ENCODE data around the gene AGFG1. TPM values are rescaled to one million over a fixed set of nuclear protein-coding genes. Genes with fewer than 3 reads are reported as not detected.

The AGFG1 gene
- total RNA-seq, 4 donors from 2014 or later, result 50.0 to 69.2 (median 58.9) TPM

DNA sequence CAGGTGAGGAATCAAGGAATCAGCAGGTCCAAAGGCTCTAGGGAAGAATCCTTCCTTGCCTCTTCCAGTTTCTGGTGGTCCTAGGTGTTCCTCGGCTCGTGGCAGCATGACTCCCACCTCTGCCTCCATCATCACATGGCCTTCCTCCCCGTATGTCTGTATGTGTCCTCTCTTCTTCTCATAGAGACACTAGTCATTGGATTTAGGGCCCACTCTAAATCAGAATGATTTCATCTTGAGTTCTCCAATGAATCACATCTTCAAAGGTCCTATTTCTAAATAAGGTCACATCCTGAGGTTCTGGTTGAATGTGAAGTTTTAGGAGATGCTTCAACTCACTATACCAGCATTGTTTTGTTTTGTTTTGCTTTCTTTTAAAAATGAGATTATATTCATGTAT lies 11.1 kb upstream of the AGFG1 start:
- Histone ChIP-seq H3K27ac (no peak overlapping the region), H3K4me3 (replicated peaks in 1 of 3) (no peak overlapping the region), H3K9me3 (no peaks in the 10 kb centered on the region), H3K36me3 (no peaks in the 10 kb centered on the region), H3K4me1 (no peaks in the 10 kb centered on the region), H3K27me3 (no peaks in the 10 kb centered on the region)
- intact Hi-C loops (cut with DNase I), result no loop called here
- no peak for DNase-seq
- WGBS, 2 donors, result 86 to 89% methylated on average over 3 of the region's 3 CpGs
- TF ChIP-seq, protein P1, sequence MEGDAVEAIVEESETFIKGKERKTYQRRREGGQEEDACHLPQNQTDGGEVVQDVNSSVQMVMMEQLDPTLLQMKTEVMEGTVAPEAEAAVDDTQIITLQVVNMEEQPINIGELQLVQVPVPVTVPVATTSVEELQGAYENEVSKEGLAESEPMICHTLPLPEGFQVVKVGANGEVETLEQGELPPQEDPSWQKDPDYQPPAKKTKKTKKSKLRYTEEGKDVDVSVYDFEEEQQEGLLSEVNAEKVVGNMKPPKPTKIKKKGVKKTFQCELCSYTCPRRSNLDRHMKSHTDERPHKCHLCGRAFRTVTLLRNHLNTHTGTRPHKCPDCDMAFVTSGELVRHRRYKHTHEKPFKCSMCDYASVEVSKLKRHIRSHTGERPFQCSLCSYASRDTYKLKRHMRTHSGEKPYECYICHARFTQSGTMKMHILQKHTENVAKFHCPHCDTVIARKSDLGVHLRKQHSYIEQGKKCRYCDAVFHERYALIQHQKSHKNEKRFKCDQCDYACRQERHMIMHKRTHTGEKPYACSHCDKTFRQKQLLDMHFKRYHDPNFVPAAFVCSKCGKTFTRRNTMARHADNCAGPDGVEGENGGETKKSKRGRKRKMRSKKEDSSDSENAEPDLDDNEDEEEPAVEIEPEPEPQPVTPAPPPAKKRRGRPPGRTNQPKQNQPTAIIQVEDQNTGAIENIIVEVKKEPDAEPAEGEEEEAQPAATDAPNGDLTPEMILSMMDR (IDR thresholded peaks at IDR 0.05), result no peak
- no peak for TF ChIP-seq POLR2A (IDR thresholded peaks at IDR 0.05)

DNA sequence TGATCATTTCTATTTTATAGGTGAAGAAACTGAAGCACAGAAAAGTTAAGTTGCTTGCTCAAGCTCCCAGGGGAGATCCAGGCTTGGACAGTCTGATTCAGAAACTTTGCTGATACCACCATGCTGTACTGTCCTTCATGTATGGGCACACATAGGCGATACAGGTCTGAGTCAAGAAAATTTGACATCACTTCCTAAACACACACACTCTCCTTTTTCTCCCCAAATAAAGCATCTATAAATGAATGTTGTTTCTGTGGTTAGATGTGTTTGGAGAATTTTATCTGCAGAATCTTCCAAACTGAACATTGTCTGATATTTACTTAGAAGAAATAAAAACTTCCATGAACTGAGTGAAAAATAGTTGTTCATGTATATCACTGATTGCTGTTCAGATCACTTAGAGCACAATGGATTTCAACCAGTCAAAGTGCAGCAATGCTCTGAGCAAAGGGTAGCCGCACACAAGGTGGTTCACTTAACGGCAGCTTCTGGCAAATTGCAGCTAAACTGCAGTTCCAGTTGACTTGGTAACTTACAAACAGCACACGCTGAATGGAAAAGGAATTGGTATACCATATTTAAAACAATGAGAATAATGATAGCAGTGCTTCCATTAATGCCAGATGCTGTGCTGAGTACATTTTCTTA lies 10.0 kb upstream of the AGFG1 start:
- Histone ChIP-seq H3K27ac (no peak overlapping the region), H3K4me1 (no peaks in the 10 kb centered on the region), H3K9me3 (no peaks in the 10 kb centered on the region), H3K27me3 (no peaks in the 10 kb centered on the region), H3K36me3 (no peaks in the 10 kb centered on the region), H3K4me3 (replicated peaks in 1 of 3) (no peak overlapping the region)
- DNase-seq, result no peak
- 84 to 89% methylated on average over 4 of the region's 4 CpGs for WGBS, 2 donors
- intact Hi-C loops (cut with DNase I), result no loop called here
- TF ChIP-seq, protein P1 (IDR thresholded peaks at IDR 0.05), result no peak
- no peak for TF ChIP-seq POLR2A (IDR thresholded peaks at IDR 0.05)

DNA sequence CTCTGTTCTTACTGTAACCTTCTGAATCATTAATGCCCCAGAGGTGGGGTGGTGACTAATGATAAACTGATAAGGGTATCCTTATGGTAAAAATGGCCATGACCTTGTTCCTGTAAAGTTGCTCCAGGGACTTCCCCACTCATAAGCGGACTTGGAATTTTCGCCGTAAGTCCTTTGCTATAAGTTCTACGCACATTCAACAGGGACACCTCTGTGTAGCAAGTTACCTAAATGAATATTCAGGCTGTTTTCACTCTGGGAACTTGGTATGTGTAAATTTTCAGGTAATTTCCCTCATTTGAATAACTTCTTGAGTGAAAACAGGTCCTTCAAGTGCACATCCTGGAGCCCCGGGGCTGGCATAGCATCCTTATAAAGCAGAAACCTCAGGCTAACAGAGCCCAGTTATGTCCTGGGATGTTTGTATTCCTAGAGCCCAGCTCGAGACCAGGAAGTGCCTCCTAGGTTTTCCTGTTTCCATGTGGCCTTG lies 9.4 kb upstream of the AGFG1 start:
- no peaks in the 10 kb centered on the region for H3K36me3 ChIP-seq
- H3K27ac ChIP-seq, result no peak overlapping the region
- no peaks in the 10 kb centered on the region for H3K9me3 ChIP-seq
- no peak for DNase-seq
- no peaks in the 10 kb centered on the region for H3K4me1 ChIP-seq
- H3K27me3 ChIP-seq, result no peaks in the 10 kb centered on the region
- intact Hi-C loops (cut with DNase I), result no loop called here
- TF ChIP-seq, protein P1 (IDR thresholded peaks at IDR 0.05), result no peak
- TF ChIP-seq POLR2A (IDR thresholded peaks at IDR 0.05), result no peak
- H3K4me3 ChIP-seq (replicated peaks in 1 of 3), result no peak overlapping the region
- WGBS, 2 donors, result 73% methylated on average over 6 of the region's 6 CpGs

DNA sequence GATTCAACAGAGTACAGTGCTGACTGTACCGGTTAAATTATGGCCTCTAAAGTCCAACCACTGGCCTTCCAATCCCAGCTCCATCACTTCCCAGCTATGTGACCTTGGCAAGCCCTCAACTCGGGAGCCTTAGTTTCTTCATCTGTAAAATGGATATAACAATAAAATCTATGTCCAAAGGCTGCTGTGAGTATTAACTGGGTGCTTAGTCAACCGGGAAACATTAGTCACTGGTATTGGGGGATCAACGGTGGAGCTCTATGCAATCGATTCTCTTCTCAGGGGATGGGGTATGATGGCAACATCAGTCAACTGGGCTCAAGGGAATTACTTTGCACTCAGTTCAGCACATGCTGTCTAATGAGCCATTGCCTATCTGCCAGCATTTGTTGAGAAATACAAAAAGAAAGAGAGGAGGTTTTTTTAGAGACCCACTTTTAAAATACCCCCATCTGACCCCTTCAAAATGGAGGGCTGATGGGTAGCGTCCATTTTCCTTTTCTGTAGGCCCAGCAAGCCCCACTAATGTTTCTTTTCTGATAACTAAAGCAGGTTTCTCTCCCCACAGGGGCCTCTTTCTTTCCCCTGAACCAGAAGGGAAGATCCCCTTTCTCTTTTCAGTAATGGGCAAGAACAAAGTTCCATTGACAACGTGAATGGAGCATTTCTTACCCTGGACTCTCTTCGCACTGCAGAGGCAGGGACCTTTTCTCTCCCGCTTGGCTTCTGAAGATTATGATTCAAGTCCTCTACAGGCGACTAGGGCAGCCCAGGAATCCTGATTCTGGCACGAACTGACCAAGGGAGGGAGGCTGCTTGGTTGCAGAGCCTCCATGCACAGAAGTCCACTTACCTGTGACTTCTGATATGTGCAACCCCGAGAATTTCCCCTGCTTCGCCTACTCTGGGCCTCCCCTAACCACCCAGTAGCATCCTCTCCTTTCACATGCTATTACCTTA lies 8.7 kb upstream of the AGFG1 start:
- H3K9me3 ChIP-seq, result no peaks in the 10 kb centered on the region
- no peaks in the 10 kb centered on the region for H3K36me3 ChIP-seq
- intact Hi-C loops (cut with DNase I), result no loop called here
- H3K27me3 ChIP-seq, result no peaks in the 10 kb centered on the region
- no peak overlapping the region for H3K4me3 ChIP-seq (replicated peaks in 1 of 3)
- H3K27ac ChIP-seq, result no peak overlapping the region
- no peak for TF ChIP-seq POLR2A (IDR thresholded peaks at IDR 0.05)
- TF ChIP-seq, protein P1 (IDR thresholded peaks at IDR 0.05), result no peak
- no peak for DNase-seq
- WGBS, 2 donors, result 79 to 88% methylated on average over 13 of the region's 13 CpGs
- H3K4me1 ChIP-seq, result no peaks in the 10 kb centered on the region

DNA sequence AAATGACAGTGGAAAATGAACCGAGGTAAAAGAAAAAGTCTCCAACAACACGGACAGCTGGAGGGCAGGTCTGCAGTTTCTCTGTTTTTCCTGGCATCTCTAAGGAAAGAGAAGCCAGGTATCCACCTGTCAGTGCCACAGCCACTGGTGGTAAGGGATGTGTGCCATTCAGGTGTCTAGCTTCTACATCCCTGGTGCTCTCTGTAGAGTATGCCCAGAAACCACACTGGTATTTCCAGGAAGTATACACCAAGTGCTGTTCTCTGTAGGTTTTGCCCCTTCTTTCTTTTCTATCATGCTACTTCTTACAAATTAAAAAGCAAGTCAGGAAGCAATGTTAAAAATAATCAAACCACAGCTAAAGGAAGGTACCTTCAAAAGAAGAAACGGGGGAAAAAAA lies 7.6 kb upstream of the AGFG1 start:
- TF ChIP-seq, protein P1 (IDR thresholded peaks at IDR 0.05), result no peak
- TF ChIP-seq POLR2A (IDR thresholded peaks at IDR 0.05), result no peak
- no peaks in the 10 kb centered on the region for H3K4me1 ChIP-seq
- no peaks in the 10 kb centered on the region for H3K27me3 ChIP-seq
- no peak overlapping the region for H3K27ac ChIP-seq
- WGBS, 2 donors, result 85% methylated on average over 3 of the region's 3 CpGs
- DNase-seq, result no peak
- H3K9me3 ChIP-seq, result no peaks in the 10 kb centered on the region
- no peaks in the 10 kb centered on the region for H3K36me3 ChIP-seq
- intact Hi-C loops (cut with DNase I), result no loop called here
- no peak overlapping the region for H3K4me3 ChIP-seq (replicated peaks in 1 of 3)
